CD4-positive, alpha-beta T cell treated with Interleukin-21 for 1 hour (primary cell): ENCODE data around the gene CC2D2A.
A peak's percentile ranks its signal among the peaks of the same experiment; 100 is the strongest.

Source experiments
- DNase-seq: peaks from one replicate; pipeline ENCODE4 v3.0.0-alpha.2; 2020

Gene CC2D2A

DNA sequence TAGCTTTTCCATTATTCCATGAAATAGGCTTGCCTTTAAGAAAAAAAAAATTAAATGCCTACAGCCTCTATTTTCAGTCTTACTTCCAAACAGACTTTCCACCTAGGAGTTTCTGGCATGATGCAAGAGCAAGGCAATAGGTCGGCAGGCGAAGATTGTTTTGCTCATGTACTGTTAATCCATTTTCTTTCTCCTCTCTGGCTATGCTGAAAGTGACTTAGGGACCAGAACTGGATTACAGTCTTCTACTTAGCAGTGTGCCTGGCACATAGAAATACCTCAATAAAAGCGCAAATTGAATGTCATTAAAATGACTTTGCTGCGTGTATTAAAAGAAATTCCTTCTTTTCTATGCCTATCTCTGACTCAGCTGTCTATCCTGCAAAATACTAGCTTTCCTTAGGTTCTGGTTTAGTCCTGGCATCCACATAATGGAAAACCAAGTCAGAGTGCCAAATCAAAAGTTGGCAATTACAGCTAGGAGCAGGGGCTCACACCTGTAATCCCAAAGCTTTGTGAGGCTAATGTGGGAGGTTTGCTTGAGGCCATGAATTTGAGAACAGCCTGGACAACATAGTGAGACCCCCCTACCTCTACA, 51.9 kb downstream of the CC2D2A start:
- DNase-seq, result no peak

DNA sequence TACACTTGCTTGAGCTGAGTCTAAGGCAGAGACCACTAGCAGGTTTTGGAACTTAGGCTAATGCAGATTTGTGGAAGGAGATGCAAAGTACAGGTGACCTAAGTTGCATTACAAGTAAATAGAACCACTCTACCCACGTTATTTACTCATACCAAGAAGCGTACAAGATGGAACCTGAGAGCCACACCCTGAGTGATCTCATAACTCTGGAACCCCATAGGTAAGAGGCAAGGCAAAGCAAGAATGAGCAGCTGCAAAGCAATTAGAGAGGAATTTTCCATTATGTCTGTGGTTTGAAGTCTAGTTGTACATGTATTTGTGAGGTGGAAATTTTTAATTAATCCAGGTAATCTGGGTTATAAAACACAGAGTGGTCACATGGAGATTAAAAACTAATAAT, 55.4 kb downstream of the CC2D2A start:
- DNase-seq, result no peak

DNA sequence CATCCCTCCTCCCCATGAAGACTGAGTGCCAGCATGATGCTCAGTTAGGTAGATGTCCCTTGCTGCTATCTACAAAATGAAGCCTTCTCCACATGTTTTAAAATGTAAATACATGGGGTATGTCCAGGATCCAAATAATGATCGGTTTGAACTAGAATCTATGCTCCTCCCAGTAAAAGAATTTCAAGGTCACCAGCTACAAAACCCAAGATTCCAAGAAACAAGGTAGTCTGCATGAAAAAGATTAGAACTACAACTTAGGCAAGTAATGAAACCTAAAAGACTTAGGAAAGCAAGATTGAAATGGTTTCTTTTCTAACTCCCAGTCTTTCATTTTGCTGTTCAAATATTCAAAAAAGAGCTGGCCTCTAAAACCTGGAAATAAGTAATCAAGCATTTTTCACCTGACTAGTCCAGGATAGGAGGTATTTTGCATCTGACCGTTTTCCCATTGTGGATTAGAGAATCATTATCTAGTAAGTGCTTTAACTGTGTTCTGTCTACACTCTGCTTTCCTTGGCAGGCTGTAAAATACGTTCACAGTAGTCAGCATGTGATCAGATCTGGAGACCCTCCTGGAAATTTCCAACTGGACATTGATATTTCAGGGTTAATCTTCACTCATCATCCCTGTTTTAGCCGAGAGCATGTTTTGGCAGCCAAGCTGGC, 57.4 kb downstream of the CC2D2A start:
- no peak for DNase-seq

DNA sequence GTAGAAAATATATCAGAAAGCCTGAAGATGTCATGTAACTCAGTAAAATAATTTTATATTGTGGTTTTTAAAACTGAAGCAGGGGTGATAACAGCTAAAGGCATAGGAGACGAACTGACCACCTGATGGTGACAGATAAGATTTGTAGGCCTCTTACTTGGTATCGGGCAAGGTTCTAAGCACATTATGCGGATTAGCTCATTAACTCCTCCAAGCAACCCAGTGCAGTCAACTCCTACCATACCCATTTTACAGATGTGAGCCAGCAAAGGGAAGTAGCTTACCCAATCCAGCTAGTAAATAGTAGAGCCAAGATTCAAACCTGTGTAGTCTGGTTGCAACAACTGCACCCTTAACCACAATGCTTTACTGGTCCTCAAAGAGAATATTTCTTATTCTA, 62.1 kb downstream of the CC2D2A start:
- DNase-seq, result no peak

DNA sequence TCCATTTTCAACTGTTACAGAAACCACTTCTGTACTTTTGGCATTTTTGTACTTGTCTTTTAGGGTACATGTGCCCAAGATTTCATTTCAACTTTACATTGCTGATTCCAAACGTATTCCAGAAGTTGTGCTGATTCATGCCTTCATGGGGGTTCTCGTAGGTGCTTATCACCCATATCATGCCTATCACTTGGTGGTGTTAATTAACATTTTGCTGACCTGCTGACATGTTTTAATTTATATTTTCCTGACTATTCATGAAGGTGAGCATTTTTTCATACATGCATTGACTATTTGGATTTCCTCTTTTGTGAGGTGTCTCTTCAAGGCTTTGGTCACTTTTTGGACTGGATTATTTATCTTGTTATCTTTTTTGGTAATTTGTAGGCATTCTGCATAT, 64.1 kb downstream of the CC2D2A start:
- DNase-seq, result no peak

DNA sequence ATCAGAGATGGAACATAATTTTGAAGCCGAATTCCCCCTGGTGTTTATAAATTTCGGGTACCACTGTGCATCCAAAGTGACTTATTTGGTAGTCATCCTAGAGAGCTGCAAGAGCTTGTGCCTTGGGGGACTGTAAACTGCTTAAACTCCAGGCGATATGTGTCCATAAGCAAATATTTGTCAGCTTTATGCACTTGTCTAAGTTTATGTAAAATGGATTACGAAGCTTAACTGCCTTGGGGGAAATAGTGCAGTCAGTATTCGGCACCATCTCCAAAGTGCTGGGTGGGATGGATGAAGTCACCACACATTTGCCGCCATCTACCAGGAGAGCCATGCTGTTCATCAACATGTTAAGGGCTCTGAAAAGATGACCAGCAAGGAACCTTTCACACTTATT, 65.9 kb downstream of the CC2D2A start:
- no peak for DNase-seq

DNA sequence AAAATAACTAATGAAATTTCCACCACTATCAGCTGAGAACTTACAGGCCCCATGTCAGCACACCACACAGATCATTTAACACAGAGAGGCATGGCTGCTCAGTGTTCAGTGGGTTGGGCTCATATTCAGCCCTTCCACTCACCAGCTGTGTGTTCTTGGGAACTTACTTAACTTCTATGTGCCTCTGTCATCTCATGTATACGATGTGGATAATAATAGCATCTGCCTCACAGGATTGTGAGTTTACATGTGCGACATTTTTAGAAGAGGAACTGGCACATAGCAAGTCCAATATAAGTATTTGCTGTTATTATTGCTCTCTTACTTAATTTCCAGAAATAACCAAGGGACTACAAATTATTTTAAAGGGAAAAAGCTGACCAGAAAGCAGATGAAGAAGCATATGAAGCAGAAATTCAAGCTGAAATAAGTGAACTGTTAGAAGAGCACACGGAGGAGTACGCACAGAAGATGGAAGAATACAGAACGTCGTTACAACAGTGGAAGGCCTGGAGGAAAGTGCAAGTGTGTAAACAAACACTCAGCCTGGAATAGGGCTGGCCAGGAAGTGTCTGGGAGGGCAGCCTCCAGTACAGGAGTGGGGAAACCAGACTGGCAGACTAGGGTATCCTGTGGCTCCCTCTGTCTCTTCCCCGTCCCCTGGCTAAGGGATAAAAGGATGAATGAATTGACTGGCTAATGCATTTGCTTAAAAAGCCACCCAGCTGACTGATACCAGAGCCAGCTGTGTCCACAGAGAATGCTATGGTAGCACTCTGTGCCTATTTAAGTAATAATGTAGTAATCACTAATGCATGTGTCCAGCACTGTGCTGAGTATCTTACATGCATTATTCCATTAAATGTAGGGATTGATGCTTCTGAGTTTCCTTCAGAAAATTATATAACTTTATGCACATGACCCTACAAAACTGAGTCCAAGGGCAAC, 67.1 kb downstream of the CC2D2A start:
- no peak for DNase-seq

DNA sequence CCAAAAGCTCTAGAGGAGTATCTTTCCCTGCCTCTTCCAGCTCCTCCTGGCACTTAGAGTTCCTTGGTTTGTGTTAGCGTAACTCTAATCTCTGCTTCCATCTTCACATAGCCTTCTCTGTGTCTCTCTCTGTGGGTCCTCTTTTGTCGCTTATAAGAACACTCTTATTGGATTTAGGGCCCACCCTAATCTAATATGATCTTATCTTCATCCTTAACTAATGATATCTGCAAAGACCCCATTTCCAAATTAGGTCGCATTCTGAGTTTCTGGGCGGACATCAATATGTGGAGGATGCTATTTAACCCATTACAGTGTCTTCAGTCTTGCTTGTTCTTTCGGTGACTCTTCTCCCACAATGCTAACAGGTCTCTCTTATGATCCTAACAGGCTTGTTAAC, 72.3 kb downstream of the CC2D2A start:
- no peak for DNase-seq

DNA sequence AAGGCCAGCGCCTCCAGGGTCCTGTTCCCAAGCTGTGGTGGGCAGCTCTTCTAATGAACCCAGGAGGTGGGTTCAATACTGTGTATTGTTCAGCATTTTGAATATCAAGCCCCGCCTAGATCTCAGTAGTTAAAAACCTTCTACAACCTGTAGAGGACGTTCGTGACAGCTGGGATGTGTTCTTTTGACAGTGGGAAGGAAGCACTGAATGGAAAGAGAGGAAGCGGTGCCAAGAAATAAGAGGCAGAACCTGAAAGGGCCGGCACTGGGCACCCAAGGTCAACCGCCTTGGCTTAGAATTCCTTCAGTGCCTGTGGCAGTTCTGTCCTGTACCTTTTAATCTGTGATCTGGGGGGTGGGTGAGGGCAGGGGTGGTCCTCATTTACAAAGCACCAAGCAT, 73.1 kb downstream of the CC2D2A start:
- no peak for DNase-seq

DNA sequence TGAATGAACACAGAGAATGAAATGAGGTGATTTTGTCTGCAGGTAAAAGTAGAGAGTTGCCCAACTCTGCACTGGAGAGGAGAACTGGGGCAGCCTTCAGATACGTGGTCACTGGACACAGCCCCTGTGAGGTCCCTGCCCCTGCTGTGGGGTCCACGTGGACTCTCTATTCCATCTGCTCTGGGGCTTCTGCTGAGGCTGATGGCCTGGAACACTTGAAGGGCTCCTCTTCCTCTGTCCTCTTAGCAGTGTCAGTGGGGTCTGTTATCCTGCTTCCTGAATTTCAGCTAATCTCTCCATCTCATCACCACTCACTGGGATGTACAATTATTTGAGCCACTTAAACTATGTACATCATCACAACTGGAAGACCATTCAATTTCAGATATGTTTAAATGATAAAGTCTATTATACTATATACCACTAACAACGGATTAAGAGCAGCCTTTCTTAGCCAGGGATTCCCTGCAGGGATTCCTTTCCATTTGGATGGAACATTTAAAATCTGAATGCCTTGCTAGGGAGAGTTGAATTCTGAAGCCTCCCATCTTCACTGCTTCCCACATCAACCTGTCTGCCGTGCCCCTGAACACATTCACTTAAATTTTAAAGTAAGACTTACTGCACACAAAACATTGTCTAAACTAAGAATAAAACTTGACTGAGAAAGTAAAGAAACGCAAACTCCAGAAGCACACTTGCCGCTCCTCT, 74.0 kb downstream of the CC2D2A start:
- no peak for DNase-seq

DNA sequence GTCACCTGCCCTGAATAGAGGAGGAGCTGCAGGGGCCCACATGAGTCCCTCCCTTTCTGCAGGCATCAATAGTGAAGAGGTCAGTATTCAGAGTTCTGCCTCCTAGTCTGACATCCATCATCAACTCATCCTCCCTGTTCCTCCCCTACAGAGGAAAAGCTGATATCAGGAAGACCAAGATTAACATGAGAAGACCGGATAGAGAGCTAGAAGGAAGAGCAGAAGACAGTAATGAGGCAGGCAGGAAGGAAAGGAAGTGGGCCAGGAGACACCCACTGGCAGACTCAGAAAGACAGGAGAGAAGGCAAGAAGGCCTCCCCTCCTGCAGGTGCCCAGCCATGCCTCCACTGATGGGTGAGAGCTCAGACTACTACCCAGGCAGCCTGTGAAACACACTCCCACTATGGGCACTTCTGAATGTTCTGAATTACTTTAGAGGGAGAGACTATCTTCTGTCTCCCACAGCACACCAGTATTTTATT, 74.6 kb downstream of the CC2D2A start:
- no peak for DNase-seq

DNA sequence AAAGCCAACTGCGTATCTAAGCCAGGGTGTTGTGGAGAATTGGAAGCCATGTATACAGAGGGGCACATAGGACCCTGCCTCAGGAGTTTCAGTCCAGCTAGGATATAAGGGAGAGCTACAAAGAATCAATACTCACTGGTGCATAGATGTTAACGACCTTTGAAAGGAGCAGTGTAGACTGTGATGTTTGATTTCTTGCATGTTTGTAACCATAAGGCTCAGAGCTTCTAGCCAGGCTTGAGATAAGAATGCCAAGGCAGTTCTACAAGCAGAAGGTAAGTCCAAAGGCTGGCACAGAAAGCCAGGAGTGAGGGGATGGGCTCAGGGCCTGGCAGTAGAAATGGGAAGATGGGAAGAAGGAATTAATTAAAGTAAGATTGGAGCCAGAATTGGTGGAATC, 75.7 kb downstream of the CC2D2A start:
- no peak for DNase-seq

DNA sequence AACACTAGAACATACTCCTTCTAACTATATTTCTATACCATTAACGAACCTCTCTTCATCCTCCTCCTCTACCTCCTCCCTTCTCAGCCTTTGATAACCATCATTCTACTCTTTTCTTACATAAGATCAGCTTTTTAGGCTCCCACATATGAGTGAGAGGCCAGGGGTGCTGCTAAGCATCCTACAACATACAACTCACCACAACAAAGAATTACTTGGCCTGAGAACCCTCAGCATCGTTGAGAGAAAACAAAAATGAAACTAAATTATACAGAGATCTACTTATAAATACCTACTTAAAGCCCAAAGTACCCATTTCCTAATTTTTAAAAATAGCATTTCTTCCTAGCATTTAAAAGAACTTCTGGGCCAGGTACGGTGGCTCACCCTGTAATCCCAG, 77.7 kb downstream of the CC2D2A start:
- peak; percentile 48 for DNase-seq

DNA sequence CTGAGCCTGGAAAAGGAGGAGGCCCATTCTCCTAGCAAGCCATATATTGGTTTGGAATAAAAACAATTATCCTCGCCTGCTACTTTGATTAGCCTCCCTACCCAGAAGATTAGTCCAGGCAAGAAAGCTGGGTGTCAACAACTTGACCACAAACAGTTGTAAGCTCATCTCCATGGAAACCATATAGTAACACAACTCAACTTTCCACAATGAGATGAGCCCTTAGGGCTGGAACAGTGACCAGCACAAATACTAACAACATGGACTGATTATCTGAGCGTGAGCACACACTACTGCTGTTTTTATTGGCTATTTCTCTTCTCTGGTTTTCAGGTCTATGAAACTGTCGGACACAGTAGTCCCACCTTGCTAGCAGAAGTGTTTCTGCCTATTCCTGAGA, 80.8 kb downstream of the CC2D2A start:
- no peak for DNase-seq

DNA sequence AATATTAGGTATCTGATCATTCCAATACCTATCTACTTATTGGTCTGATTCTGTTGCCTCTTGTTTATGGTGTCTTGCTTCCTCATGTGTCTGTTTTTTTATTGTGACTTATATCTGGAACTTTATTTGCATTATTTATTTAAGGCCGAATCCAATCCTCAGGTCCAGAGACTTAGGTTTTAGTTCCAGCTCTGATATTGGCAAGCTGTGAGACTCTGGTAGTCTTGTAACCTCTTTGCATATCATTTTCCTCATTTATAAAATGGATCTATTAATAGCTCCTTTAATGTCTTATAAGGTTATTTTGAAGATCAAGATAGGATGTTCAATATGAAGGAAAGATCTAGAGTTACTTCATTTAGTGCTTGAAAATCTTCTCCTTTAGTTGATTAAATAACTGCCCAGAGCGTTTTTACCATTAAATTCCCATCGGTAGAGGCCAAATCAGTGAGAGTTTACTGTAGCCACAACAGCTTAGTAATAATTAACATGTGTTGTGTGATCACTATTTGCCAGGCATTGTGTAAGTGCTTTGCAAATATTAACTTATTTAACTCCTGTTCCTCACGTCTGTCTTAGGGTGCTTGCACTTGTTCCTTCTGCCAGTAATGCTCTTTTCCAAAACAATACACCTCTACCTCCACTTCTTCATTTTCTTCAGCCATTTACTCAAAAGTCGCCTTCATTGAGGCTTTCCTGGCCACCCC, 82.2 kb downstream of the CC2D2A start:
- DNase-seq, result no peak

DNA sequence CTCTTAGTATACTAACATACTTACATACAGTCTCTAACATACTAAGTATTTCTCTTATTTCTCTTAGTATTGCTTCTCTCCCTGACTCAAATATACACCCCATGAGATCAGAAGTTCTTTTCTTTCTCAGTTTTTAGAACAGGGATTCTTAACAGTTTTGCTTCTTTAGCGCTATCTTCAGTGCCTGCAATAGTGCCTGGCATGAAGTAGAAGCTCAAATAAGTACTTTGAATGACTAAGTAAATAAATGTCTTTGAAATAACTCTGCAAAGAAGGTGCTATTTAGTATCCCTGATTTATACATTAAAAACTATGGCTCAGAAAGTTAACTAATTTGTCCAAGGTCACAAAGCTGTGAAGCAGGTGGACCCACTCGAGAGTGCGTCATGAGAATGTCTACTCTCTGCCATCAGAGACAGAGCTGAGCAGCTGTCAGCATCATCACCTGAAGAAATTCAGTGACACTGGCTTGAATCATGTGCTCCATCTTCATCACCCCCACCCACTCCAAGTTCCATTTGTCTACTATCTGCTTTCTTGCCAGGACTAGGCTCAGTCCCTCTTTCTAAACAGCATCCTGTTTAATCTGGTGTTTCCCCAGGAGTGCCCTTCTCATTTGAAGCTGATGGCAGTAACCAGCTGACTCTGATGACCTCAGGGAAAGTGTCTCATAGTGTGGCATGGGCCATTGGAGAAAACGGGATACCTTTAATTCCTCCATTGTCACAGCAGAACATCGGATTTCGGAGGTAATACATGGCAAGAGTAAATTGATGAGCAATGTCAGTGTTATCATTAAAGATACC, 83.1 kb downstream of the CC2D2A start:
- DNase-seq, result no peak

DNA sequence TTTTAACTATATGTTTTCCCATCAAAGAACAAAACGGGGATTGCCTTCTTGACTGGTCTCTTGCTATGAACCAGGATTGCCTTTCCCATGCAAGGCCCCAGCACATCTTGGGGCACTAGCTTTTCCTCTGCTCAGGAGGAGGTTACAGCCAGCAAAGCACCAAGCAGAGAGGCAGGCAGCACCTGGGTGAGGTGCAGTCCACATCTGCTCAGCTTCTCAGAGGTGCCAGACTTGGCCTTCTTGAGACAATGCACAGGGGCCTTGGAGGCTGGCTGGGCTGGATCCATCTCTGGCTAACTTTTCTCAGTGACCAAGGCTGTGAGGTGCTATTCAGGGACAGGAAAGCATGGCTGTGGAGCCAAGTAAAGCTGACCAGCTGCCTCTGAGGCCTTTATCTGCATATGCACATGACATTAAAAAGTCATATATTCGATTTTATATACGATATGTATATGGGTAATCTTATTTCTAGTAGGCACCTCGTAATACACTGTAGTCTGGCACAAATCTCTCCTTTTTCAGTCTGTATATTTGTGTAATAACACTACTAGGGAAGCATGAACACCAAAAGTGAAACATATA, 86.9 kb downstream of the CC2D2A start:
- no peak for DNase-seq

DNA sequence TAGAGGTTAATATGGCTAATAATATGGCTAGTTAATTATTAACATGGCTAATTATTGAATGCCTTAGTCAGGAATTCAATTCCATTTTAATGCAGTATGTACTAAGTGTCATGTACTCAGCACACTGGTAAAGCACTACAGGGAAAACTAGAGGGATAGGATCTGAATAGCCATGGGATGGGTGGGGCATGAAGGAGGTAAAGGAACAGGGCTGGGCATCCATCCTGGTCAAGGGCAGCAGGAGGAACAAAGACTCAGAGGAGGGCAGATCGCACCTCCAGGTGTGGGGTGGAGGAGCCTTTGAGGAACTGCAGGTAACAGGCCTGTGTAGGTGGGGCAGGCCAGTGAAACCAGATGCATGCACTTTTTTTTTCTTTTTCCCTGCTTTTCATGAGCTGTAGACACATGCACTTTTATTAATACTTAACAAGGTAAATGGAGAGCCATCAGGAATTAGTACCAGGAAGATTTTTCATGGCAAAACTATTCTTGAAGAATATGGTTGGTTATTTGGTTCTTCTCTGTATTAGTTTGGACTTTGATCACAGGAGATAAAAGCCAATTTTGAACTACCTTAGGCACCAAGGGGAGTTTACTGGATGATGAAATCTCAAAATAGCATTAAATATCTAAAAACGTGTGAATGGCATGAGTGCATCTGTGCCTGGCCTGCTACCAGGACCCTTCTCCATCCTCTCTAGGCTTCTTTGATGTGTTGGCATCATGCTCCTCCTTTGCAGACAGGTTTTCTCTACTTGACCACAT, 88.3 kb downstream of the CC2D2A start:
- no peak for DNase-seq

DNA sequence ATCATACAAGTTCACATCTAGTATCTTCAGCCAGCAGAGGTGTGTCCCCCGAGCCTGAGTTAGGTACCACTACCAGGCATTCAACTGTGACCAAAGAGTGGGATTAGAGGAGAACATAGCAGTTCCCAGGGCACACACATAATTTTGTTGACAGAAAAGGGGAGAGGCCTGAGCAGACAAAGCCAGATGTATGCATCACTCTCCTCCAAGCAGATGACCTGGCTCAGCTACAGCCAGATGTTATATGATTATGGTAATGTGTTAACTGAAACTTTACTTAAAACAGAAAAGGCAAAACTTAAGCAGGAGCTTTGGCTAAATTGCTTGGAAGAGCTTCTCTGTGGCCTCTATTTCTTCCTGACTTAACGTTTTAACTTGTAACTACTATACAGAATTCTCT, 88.9 kb downstream of the CC2D2A start:
- DNase-seq, result no peak

DNA sequence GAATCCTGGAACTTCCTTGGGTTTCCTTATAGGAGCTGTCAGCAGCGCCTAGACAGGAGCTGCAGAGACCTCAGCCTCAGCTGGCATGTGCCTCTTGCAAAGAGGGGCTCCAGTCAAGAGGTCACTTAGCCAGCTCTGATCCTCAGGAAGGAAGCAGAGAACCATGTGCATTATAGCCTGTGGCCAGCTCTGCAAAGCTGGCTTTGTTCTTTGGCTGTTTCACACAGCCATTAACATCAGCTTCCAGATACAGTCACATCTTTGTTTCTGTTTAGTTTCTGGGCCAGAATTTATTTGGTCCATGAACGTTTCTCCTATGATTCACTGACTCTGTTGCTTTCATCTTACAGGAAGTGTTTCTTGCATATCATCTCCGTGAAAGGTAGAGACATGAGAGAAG, 92.4 kb downstream of the CC2D2A start:
- DNase-seq, result no peak

DNA sequence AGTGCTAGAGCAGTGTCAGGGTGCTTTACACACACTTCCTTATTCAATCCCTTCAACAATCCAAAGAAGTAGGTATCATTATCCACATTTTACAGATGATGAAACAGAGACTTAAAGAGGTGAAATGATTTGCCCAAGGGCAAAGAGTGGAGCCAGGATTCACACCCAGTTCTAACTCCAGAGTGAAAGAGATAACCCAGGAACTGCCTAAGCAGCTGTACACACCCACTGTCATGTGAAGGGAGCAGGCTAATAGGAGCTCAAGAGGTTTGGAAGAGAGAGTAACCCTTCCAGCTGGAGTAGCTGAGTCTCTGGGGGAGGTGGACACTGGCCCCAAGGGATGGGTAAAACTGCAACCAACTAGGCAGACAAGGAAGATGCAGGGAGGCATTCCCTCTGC, 92.9 kb downstream of the CC2D2A start:
- DNase-seq, result no peak
